ENCODE results near the gene PLA2G2F.
A peak's percentile ranks its signal among the peaks of the same experiment; 100 is the strongest.

PLA2G2F gene

GRCh38 chr1:20174937-20175666 is 36.0 kb downstream of the PLA2G2F start:
- DNase-seq: peak; percentile 43

GRCh38 chr1:20178634-20179370 is 39.7 kb downstream of the PLA2G2F start:
- peak; percentile 14 for DNase-seq

GRCh38 chr1:20179371-20180128 is 40.4 kb downstream of the PLA2G2F start:
- no peak for DNase-seq

- no peak for DNase-seq
Observed at GRCh38 chr1:20180129-20180843, 41.2 kb downstream of the PLA2G2F start.

GRCh38 chr1:20180844-20181207 is 41.7 kb downstream of the PLA2G2F start:
- DNase-seq: no peak

GRCh38 chr1:20182415-20182814 is 43.3 kb downstream of the PLA2G2F start:
- DNase-seq: peak; percentile 30

GRCh38 chr1:20183035-20183434 is 43.9 kb downstream of the PLA2G2F start:
- no peak for DNase-seq

- DNase-seq: no peak
Observed at GRCh38 chr1:20183616-20184271, 44.6 kb downstream of the PLA2G2F start.

- DNase-seq: no peak
Observed at GRCh38 chr1:20184481-20184900, 45.4 kb downstream of the PLA2G2F start.

- DNase-seq: no peak
Observed at GRCh38 chr1:20184997-20185833, 46.1 kb downstream of the PLA2G2F start.

GRCh38 chr1:20185834-20186782 is 47.0 kb downstream of the PLA2G2F start, which contains the start of the genes PLA2G2C and UBXN10:
TSS of gene PLA2G2C (minus strand) at chr1:20186518. CDS start at chr1:20177363, 9,155 bp downstream.
TSS of gene UBXN10 (plus strand) at chr1:20186096. CDS start at chr1:20190562, 4,466 bp downstream.
- no peak for DNase-seq

- DNase-seq: no peak
Observed at GRCh38 chr1:20187103-20187812, 48.1 kb downstream of the PLA2G2F start.

GRCh38 chr1:20187813-20188454 is 48.8 kb downstream of the PLA2G2F start:
- no peak for DNase-seq

GRCh38 chr1:20188455-20188817 is 49.3 kb downstream of the PLA2G2F start:
- peak; percentile 38 for DNase-seq

- DNase-seq: no peak
Observed at GRCh38 chr1:20189664-20190063, 50.5 kb downstream of the PLA2G2F start.

GRCh38 chr1:20190256-20191160 is 51.4 kb downstream of the PLA2G2F start:
- DNase-seq: no peak

GRCh38 chr1:20191266-20191825 is 52.2 kb downstream of the PLA2G2F start:
- no peak for DNase-seq
